ENCODE measurements around the gene CFAP54.
"Not testable (repeated sequence)": the region's sequence is repeated elsewhere in the genome, so short reads cannot be mapped to it uniquely, and the experiment has no call there.

Gene CFAP54

GRCh38 chr12:96635844-96636243, 146.5 kb downstream of the CFAP54 start:
- no peak for DNase-seq

DNA sequence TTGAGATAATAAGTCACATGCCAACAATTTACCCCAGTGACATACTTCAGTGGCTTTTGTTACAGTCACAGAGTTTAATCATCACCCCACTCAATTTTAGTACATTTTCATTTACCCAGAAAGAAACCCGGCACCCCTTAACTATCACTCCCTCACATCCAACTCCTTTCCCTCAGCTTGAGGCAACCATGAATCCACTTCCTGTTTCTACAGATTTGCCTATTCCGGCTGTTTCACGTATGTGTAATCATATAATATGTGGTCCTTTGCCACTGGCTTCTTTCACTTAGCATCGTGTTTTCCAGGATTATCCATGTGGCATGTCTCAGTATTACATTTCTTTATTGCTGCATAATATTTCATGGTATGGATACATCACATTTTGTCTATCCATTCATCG, 147.5 kb downstream of the CFAP54 start:
- DNase-seq, result no peak

- no peak for DNase-seq
Measured at GRCh38 chr12:96648923-96649322, 159.5 kb downstream of the CFAP54 start.

GRCh38 chr12:96652870-96653269, 163.5 kb downstream of the CFAP54 start:
- no peak for DNase-seq

DNA sequence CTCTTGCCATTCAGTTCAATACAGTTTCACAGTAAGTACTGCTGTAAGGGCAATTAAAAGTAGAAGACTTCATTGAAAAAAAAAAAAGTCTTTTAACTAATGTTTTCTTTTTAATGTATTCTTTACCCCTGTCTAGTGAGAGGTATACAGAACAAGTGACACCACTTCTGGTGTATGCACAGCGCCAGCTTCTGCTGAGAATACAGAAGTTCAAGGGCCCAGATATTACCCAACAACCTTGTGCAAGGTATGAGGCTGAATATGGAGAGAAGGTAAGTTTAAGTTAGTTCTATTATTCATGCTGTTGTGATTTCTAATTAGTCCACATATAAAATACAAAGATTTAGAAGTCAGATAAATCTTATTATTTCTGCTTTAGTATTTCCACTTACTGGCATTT, 168.7 kb downstream of the CFAP54 start:
- DNase-seq, result no peak

DNA sequence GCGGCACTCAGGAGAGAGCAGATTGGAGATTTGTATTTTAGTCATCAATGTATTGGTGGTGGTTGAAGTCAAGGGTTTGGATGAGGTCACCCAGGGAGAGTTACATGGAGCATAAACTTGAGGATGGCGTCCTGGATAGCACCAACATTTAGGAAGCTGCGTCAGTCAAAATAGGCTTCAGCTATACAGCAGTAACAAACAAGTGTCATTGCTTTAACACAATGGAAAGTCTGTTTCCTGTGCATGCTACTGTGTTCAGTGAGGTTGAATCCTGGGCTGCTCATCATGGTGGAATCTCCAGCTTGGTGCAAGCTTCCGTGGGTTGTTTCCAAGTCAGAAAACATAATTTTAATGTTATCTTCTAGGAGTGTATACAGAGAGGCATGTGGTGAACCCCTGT, 180.4 kb downstream of the CFAP54 start:
- no peak for DNase-seq

GRCh38 chr12:96670334-96670899, 181.0 kb downstream of the CFAP54 start:
- DNase-seq, result no peak

DNA sequence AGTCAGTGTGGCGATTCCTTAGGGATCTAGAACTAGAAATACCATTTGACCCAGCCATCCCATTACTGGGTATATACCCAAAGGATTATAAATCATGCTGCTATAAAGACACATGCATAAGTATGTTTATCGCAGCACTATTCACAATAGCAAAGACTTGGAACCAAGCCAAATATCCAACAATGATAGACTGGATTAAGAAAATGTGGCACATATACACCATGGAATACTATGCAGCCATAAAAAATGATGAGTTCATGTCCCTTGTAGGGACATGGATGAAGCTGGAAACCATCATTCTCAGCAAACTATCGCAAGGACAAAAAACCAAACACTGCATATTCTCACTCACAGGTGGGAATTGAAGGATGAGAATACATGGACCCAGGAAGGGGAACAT, 186.1 kb downstream of the CFAP54 start:
- DNase-seq, result not testable (repeated sequence)

- no peak for DNase-seq
Measured at GRCh38 chr12:96677363-96677762, 188.0 kb downstream of the CFAP54 start.

DNA sequence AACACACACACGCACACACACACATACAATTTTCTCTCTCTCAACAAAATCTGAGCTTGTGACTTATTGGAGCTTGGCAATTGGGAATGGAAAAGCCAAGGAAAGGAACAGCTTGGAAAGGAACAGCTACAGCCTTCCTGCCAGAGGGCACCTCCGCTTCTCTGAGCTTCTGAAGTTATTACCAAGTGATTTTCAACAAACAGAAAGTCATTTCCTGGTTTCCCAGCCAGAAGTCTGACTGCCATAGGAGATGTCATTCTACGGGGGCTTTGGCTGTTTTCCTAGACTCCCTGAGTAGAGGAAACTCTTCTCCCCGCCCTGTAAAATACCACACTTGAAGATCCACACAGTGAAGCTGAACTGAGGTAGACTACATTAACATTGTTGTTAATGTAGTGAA, 198.3 kb downstream of the CFAP54 start:
- DNase-seq, result no peak

DNA sequence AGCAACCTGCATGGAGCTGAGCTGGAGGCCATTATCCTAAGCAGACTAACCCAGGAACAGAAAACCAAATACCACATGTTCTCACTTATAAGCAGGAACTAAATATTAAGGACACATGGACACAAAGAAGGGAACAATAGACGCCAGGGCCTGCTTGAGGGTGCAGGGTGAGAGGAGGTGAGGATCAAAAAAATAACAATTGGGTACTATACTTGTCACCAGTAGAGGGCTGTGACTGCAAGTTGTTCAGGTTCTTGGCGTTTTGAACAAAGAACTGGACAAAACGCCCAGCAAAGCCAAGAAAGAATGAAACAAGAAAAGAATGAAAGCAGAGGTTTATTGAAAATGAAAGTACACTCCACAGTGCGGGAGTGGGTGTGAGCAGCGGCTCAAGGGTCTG, 209.1 kb downstream of the CFAP54 start:
- DNase-seq, result no peak

DNA sequence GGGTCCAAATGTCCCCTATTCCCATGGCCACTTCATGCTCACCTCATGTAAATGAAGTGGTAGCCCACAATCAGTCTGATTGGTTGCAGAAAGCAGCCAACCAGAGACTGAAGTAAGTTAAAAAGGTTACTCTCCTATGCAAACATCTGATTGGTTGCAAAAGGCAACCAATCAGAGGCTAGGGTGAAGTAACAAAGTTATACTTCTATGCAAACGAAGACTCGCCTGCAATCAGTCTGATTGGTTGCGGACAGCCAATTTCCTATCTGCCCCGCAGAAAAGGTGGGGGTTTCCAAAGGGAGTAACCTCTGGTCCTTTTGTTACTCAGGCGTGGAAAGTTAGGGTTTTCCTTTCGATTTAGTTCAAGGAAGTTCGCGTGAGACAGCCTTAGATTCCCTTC, 209.6 kb downstream of the CFAP54 start:
- DNase-seq, result no peak

GRCh38 chr12:96701856-96702255, 212.5 kb downstream of the CFAP54 start:
- no peak for DNase-seq

GRCh38 chr12:96710127-96710745, 220.9 kb downstream of the CFAP54 start:
- DNase-seq, result no peak

GRCh38 chr12:96711364-96711763, 222.0 kb downstream of the CFAP54 start:
- no peak for DNase-seq

- no peak for DNase-seq
Measured at GRCh38 chr12:96714199-96714598, 224.8 kb downstream of the CFAP54 start.

DNA sequence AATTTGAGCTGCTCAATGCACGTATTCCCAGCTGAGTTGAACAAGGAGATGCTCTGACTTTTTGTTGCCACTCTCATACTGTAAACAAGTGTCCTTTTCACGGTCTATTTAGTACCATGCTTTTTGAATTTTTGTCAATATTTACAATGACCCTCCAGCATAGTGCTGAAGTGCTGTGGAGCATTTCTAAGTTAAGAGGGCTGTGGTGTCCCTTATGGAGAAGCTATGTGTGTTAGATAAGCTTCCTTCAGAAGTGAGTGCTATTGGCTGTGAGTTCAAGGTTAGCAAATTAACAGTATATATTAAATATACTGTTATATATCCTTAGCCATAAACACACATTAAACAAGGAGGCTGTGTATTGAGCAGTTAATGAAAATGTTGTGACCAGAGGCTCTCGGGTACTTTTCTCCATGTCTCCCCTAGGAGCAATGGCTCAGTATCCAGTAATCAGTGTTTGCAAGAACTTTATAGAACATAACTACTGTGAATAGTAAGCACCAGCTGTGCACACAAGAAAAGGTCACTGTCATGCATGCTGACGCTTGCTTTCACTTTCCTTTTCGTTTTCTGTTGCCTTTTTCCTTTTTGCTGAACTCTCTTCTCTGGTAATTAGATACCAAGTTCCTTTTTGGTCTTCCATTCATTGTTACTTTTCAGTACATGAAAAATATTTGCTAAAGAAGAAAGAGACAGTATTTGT, 230.4 kb downstream of the CFAP54 start:
- DNase-seq, result no peak

GRCh38 chr12:96720363-96720705, 231.0 kb downstream of the CFAP54 start:
- no peak for DNase-seq

DNA sequence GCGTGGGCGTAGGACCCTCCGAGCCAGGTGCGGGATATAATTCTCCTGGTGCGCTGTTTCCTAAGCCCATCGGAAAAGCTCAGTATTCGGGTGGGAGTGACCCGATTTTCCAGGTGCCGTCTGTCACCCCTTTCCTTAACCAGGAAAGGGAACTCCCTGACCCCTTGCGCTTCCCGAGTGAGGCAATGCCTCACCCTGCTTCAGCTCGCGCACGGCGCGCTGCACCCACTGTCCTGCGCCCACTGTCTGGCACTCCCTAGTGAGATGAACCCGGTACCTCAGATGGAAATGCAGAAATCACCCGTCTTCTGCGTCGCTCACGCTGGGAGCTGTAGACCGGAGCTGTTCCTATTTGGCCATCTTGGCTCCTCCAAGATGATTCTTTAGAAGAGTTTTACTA, 240.1 kb downstream of the CFAP54 start:
- not testable (repeated sequence) for DNase-seq

GRCh38 chr12:96729886-96730285, 240.5 kb downstream of the CFAP54 start:
- DNase-seq, result no peak

- no peak for DNase-seq
Measured at GRCh38 chr12:96743606-96744005, 254.2 kb downstream of the CFAP54 start.

DNA sequence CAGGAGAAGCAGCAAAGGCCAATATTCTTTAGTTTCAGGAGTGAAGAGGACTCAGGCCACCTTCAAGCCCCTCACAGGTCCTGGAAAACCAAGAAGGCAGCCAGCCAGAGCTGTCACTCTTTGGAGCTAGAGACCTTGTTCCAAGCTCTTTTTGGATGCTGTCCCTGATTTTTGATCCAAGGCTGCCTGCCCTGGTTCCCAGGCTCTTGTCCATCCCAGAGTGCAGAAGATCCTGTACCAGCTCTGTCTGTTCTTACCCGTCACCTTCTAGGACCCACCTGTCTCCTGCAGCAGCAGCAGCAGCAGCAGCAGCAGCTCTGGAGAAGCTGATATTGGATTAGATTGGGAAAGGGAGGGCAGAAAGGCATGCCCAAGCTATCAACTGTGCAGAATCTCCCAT, 260.6 kb downstream of the CFAP54 start:
- DNase-seq, result no peak

DNA sequence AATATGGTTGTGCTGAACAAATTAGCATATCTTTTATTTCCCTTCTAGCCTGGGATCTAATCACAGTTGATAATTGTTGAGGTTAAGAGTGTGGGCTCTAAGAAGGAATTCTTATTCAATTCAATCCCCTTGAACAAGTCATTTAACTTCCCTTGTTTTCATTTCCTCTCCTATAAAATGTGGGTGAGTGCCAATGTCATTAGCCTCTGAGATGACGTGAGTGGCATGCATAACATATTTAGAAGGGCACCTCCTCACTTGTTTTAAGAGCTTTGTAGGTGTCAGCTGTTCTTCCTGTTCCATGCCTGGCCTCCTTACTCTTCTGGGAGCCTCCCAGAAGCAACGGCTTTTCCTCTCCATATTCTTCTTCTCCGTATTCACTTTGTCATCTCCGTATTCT, 262.2 kb downstream of the CFAP54 start:
- no peak for DNase-seq

DNA sequence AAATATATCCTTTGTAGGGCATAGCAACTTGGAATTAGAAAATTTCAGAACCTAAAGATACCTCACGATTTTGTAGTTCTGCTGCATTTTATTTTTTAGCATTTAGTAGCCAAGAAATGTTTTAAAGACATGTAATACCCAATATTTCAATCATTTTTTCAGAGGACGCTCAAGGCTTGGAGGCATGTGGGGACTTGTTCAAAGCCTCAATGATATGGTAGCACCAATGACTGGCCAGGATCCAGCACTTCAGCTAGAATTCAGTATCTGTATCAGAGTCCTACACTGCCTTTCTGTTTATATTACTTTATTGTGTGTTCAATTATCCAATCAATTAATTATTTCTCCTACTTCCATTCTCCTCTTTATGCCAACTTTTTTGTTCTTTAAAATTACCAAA, 262.8 kb downstream of the CFAP54 start:
- no peak for DNase-seq

DNA sequence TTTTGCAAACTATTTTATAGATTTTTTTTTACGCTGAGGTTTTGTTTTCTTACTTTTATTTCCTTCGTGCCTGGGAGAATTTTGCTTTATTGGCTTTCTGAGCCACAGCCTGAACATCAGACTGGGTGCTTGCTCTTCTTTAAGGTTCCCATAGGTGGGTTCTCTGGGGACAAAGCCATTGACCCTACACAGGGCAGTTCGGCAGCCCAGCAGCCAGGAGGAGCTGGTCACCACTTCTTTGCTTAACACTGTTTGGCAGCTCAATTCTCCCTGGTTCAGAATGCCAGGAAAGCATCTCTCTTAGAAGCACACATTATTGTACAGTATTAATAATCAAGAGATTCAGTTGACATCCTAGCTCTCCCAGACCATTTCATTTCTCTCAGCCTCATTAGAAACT, 276.9 kb downstream of the CFAP54 start:
- DNase-seq, result no peak

Data from GF-D8 (cell line).